GM19240 (cell line): ENCODE measurements around the gene MUSK.
A peak's percentile ranks its signal among the peaks of the same experiment; 100 is the strongest.
"Not testable (repeated sequence)": the region's sequence is repeated elsewhere in the genome, so short reads cannot be mapped to it uniquely, and the experiment has no call there.

Experiments used
- DNase-seq: peaks from one replicate; pipeline ENCODE4 v3.0.0; 2011; ENCODE audit warnings: low spot score; ENCODE audit not compliant: insufficient read length

Gene MUSK

GRCh38 chr9:110758201-110758600 is 89.6 kb downstream of the MUSK start:
- no peak for DNase-seq

GRCh38 chr9:110762783-110763182 is 94.2 kb downstream of the MUSK start:
- DNase-seq: no peak

GRCh38 chr9:110763568-110763967 is 95.0 kb downstream of the MUSK start:
- DNase-seq: no peak

- no peak for DNase-seq
These were observed 95.4 kb downstream of the MUSK start for GRCh38 chr9:110764006-110764405.

- DNase-seq: no peak
These were observed 97.3 kb downstream of the MUSK start for GRCh38 chr9:110765926-110766325.

- DNase-seq: no peak
These were observed 99.0 kb downstream of the MUSK start for GRCh38 chr9:110767559-110768063.

- DNase-seq: no peak
These were observed 100.3 kb downstream of the MUSK start for GRCh38 chr9:110768886-110769285.

GRCh38 chr9:110769667-110770066 is 101.1 kb downstream of the MUSK start:
- DNase-seq: no peak

- DNase-seq: no peak
These were observed 107.1 kb downstream of the MUSK start for GRCh38 chr9:110775724-110776123.

- no peak for DNase-seq
These were observed 107.6 kb downstream of the MUSK start for GRCh38 chr9:110776221-110776620.

- DNase-seq: no peak
These were observed 108.7 kb downstream of the MUSK start for GRCh38 chr9:110777196-110777875.

GRCh38 chr9:110777876-110778215 is 109.3 kb downstream of the MUSK start:
- DNase-seq: no peak

- DNase-seq: no peak
These were observed 114.1 kb downstream of the MUSK start for GRCh38 chr9:110782701-110783100.

GRCh38 chr9:110784309-110784708 is 115.7 kb downstream of the MUSK start:
- no peak for DNase-seq

GRCh38 chr9:110785166-110785565 is 116.6 kb downstream of the MUSK start:
- no peak for DNase-seq

- not testable (repeated sequence) for DNase-seq
These were observed 119.8 kb downstream of the MUSK start for GRCh38 chr9:110788396-110788795.

GRCh38 chr9:110788871-110789270 is 120.3 kb downstream of the MUSK start:
- DNase-seq: no peak

GRCh38 chr9:110797611-110798010 is 129.0 kb downstream of the MUSK start:
- no peak for DNase-seq

- no peak for DNase-seq
These were observed 130.8 kb downstream of the MUSK start for GRCh38 chr9:110799396-110799795.

GRCh38 chr9:110801426-110801825 is 132.8 kb downstream of the MUSK start:
- no peak for DNase-seq

- no peak for DNase-seq
These were observed 133.9 kb downstream of the MUSK start for GRCh38 chr9:110802416-110803035.

- DNase-seq: no peak
These were observed 139.5 kb downstream of the MUSK start for GRCh38 chr9:110807956-110808598.

- peak; percentile 12 for DNase-seq
These were observed 140.0 kb downstream of the MUSK start for GRCh38 chr9:110808599-110808980.
